Urothelium cell line (cell line): ENCODE results near the gene TMEM163.

Experiments
- DNase-seq: peaks from one replicate; pipeline ENCODE4 v3.0.0; 2011; ENCODE audit warnings: low spot score, mixed read lengths
- FAIRE-seq: peaks from 2 replicates; lab custom pipeline; 2011; peaks lifted over from hg19 to GRCh38; lab: Jason Lieb, UNC

The TMEM163 gene

DNA sequence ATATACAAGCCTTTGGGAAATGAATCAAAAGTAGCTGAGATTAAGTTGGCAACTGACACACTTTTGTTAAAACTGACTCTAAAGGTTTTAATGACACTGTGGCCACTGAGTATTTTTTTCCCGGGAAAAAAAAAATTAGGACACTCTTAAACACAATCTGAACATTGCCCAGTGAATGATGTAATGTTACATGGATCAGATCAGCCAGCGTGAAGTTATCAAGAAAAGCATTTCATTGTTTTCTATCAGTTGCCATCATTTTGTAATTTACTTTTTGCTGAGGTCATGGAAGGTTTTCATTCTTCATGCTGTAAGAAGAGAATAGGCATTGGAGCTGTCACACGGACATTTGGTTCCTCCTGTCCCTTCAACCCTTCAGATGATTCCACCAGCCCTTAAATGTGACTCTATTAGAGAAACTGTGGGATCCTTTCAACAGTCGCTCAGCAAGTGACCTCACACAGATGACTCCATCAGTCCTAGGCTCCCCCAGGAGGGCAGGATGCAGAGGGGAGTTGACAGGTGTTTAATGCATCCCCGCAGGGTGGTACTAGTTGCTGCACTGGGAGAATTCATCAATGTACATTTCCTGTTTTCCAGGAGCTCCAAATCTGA, 300.7 kb downstream of the TMEM163 start:
- DNase-seq (no peak), FAIRE-seq (no peak)

GRCh38 chr2:134416637-134417036, 302.2 kb downstream of the TMEM163 start:
- no peak for FAIRE-seq

GRCh38 chr2:134416018-134416417, 302.8 kb downstream of the TMEM163 start:
- DNase-seq (no peak), FAIRE-seq (no peak)

More at GRCh38 chr2:134416637-134417036, 302.2 kb downstream of the TMEM163 start:
- no peak for DNase-seq

- FAIRE-seq (no peak), DNase-seq (no peak)
Observed at GRCh38 chr2:134413912-134414311, 304.9 kb downstream of the TMEM163 start.

- FAIRE-seq (no peak), DNase-seq (no peak)
Observed at GRCh38 chr2:134413430-134413829, 305.4 kb downstream of the TMEM163 start.

DNA sequence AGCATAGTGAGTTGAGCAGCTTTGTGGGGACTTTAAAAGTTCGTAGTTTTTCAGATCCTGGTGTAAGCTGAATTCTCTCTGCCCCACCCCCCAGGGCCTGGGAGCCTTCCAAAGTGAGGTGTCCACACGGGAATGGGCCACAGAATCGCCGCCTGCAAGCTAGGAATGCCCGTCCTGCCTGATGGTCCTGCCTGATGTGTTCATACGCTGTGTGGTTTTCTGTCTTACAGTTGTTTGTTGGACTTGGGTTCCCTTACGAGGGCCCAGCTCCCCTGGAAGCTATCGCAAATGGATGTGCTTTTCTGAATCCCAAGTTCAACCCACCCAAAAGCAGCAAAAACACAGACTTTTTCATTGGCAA, 306.2 kb downstream of the TMEM163 start:
- no peak for FAIRE-seq
- no peak for DNase-seq

- peak; percentile 69 for DNase-seq
- FAIRE-seq: no peak
Observed at GRCh38 chr2:134411828-134412638, 306.8 kb downstream of the TMEM163 start.

- no peak for DNase-seq
- FAIRE-seq: no peak
Observed at GRCh38 chr2:134411279-134411827, 307.4 kb downstream of the TMEM163 start.

DNA sequence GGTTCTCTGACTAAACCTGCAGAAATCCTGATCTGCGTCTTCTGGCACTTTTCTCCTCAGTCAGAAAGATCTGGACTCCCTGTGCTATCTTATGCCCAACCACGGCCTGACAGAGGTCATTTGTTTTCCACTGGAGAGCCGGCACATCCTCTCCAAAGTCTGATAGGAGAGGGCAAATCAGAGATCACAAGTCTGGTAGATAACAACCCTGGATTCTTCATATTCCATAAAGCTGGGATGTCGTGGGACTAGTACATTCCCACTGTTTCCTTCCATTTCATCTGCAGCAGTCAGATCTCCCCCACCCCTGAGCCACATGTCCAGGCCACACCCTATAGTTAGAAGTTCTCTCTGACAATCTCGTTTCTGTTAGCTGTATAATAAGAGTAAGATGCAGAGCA, 308.0 kb downstream of the TMEM163 start:
- DNase-seq: no peak
- FAIRE-seq: no peak

- no peak for DNase-seq
- no peak for FAIRE-seq
Observed at GRCh38 chr2:134410006-134410405, 308.8 kb downstream of the TMEM163 start.

- DNase-seq (no peak), FAIRE-seq (no peak)
Observed at GRCh38 chr2:134408791-134409190, 310.0 kb downstream of the TMEM163 start.

GRCh38 chr2:134408386-134408785, 310.4 kb downstream of the TMEM163 start:
- DNase-seq (no peak), FAIRE-seq (no peak)

GRCh38 chr2:134407154-134407890, 311.5 kb downstream of the TMEM163 start:
- no peak for DNase-seq
- no peak for FAIRE-seq

DNA sequence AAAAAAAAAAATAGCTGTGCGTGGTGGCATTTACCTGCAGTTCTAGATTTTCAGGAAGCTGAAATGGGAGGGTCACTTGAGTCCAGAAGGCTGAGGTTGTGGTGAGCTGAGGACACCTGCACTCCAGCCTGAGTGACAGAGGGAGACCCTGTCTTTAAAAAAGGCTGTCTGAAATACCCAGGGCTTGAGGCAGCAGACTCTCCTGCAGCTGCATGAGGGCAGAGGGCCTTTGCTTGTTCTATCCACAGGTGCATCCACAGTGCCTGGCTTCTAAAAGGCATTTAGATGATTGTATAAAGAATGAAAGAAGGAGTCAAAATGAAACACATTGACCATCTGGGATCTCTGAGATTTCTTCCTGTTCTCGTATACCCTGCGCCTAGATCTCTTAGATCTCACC, 312.1 kb downstream of the TMEM163 start:
- FAIRE-seq: no peak
- no peak for DNase-seq

DNA sequence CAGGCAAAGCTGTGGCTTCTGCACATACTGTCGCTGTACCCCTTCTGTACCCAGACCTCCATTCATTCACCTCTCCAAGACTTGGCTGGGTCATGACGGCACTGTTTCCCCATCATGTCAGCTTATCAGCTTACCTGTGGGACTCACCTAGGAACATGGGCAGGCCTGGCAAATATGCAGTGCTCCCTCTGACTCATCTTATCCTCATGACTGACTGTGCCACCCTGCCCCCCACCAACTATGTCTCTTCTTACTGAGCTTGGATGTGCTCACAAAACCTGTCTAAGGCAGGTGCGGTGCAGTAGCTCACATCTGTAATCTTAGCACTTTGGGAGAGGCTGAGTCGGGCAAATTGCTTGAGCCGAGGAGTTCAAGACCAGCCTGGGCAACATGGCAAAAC, 312.5 kb downstream of the TMEM163 start:
- peak; percentile 30 for DNase-seq
- peak; percentile 44 for FAIRE-seq
